Duodenal mucosa (tissue), 2 donors: ENCODE data around the gene ALMS1.

ENCODE experiments used
- H3K27ac ChIP-seq: one replicate; pipeline ENCODE4 v1.7.0; 2013; ENCODE audit warnings: low read depth, low read length
- H3K27me3 ChIP-seq, 2 donors: one replicate each; pipeline ENCODE4 v1.7.0; 2013; ENCODE audit warnings: low read length in 2 of 2, control low read depth in 1 of 2; ENCODE audit not compliant: insufficient read depth in 2 of 2, control insufficient read depth in 1 of 2
- H3K36me3 ChIP-seq, 2 donors: one replicate each; pipeline ENCODE4 v1.7.0; 2013; ENCODE audit warnings: low read length in 2 of 2, control low read depth in 1 of 2; ENCODE audit not compliant: insufficient read depth in 2 of 2, control insufficient read depth in 1 of 2
- H3K4me1 ChIP-seq, 2 donors: one replicate each; pipeline ENCODE4 v1.7.0; 2013; ENCODE audit warnings: low read length in 2 of 2, control low read depth in 1 of 2; ENCODE audit not compliant: insufficient read depth in 2 of 2, control insufficient read depth in 1 of 2
- H3K4me3 ChIP-seq, 2 donors: one replicate each; pipeline ENCODE4 v1.7.0; 2013; ENCODE audit warnings: low read length in 2 of 2, low read depth in 1 of 2
- H3K9ac ChIP-seq, 2 donors: one replicate each; pipeline ENCODE4 v1.7.0; 2013; ENCODE audit warnings: low read length in 2 of 2, low read depth in 1 of 2
- H3K9me3 ChIP-seq, 2 donors: one replicate each; pipeline ENCODE4 v1.7.0; 2013; ENCODE audit warnings: low read length in 2 of 2, control low read depth in 1 of 2; ENCODE audit not compliant: control insufficient read depth in 1 of 2

The ALMS1 gene

GRCh38 chr2:73386894-73387636, 1.4 kb downstream of the ALMS1 start:
- Histone ChIP-seq H3K9ac (peak overlapping the region; percentile 61 to 97), H3K4me3 (peak overlapping the region; percentile 81 to 94), H3K4me1 (peaks cover 4 to 20% of the 10 kb centered on the region in 2 donors), H3K27ac (no peak overlapping the region), H3K36me3 (no peaks in the 10 kb centered on the region), H3K27me3 (no peaks in the 10 kb centered on the region), H3K9me3 (no peaks in the 10 kb centered on the region)

- Histone ChIP-seq H3K36me3 (peaks cover 0 to 5% of the 10 kb centered on the region in 2 donors), H3K4me3 (no peak overlapping the region), H3K9me3 (peaks cover 14 to 30% of the 10 kb centered on the region in 2 donors), H3K4me1 (no peaks in the 10 kb centered on the region), H3K27me3 (no peaks in the 10 kb centered on the region), H3K9ac (no peak overlapping the region), H3K27ac (no peak overlapping the region)
These were observed 16.9 kb downstream of the ALMS1 start for GRCh38 chr2:73402386-73403103.

- H3K36me3 ChIP-seq = peaks cover 0 to 5% of the 10 kb centered on the region in 2 donors
- H3K4me3 ChIP-seq = no peak overlapping the region
- H3K9ac ChIP-seq = no peak overlapping the region
- H3K4me1 ChIP-seq = no peaks in the 10 kb centered on the region
- no peak overlapping the region for H3K27ac ChIP-seq
- peaks cover 14 to 29% of the 10 kb centered on the region in 2 donors for H3K9me3 ChIP-seq
- no peaks in the 10 kb centered on the region for H3K27me3 ChIP-seq
These were observed 17.6 kb downstream of the ALMS1 start for GRCh38 chr2:73403237-73403636.

- Histone ChIP-seq H3K4me3 (no peak overlapping the region), H3K9ac (no peak overlapping the region), H3K9me3 (peaks cover 9 to 18% of the 10 kb centered on the region in 2 donors), H3K27me3 (no peaks in the 10 kb centered on the region), H3K36me3 (peaks cover 0 to 2% of the 10 kb centered on the region in 2 donors), H3K4me1 (no peaks in the 10 kb centered on the region), H3K27ac (no peak overlapping the region)
These were observed 18.8 kb downstream of the ALMS1 start for GRCh38 chr2:73404409-73404808.

- Histone ChIP-seq H3K4me3 (no peak overlapping the region), H3K27ac (no peak overlapping the region), H3K9ac (no peak overlapping the region), H3K4me1 (no peaks in the 10 kb centered on the region), H3K9me3 (peaks cover 8 to 15% of the 10 kb centered on the region in 2 donors), H3K36me3 (no peaks in the 10 kb centered on the region), H3K27me3 (no peaks in the 10 kb centered on the region)
These were observed 21.4 kb downstream of the ALMS1 start for GRCh38 chr2:73406996-73407395.

- H3K27ac ChIP-seq = no peak overlapping the region
- H3K9me3 ChIP-seq = peaks cover 8 to 11% of the 10 kb centered on the region in 2 donors
- no peak overlapping the region for H3K9ac ChIP-seq
- no peaks in the 10 kb centered on the region for H3K36me3 ChIP-seq
- H3K4me3 ChIP-seq = no peak overlapping the region
- no peaks in the 10 kb centered on the region for H3K27me3 ChIP-seq
- H3K4me1 ChIP-seq = no peaks in the 10 kb centered on the region
These were observed 22.6 kb downstream of the ALMS1 start for GRCh38 chr2:73408198-73408597.

- Histone ChIP-seq H3K9me3 (no peaks in the 10 kb centered on the region), H3K27me3 (no peaks in the 10 kb centered on the region), H3K9ac (no peak overlapping the region), H3K4me3 (no peak overlapping the region), H3K36me3 (no peaks in the 10 kb centered on the region), H3K27ac (no peak overlapping the region), H3K4me1 (no peaks in the 10 kb centered on the region)
These were observed 29.1 kb downstream of the ALMS1 start for GRCh38 chr2:73414696-73415095.

- Histone ChIP-seq H3K4me3 (no peak overlapping the region), H3K9me3 (no peaks in the 10 kb centered on the region), H3K27me3 (no peaks in the 10 kb centered on the region), H3K9ac (no peak overlapping the region), H3K36me3 (no peaks in the 10 kb centered on the region), H3K4me1 (no peaks in the 10 kb centered on the region), H3K27ac (no peak overlapping the region)
These were observed 30.3 kb downstream of the ALMS1 start for GRCh38 chr2:73415906-73416305.

- no peaks in the 10 kb centered on the region for H3K27me3 ChIP-seq
- no peaks in the 10 kb centered on the region for H3K36me3 ChIP-seq
- no peaks in the 10 kb centered on the region for H3K9me3 ChIP-seq
- H3K27ac ChIP-seq = no peak overlapping the region
- no peak overlapping the region for H3K4me3 ChIP-seq
- no peak overlapping the region for H3K9ac ChIP-seq
- no peaks in the 10 kb centered on the region for H3K4me1 ChIP-seq
These were observed 32.7 kb downstream of the ALMS1 start for GRCh38 chr2:73418343-73418742.

- Histone ChIP-seq H3K27me3 (no peaks in the 10 kb centered on the region), H3K9ac (no peak overlapping the region), H3K27ac (no peak overlapping the region), H3K36me3 (peaks cover 0 to 15% of the 10 kb centered on the region in 2 donors), H3K4me1 (no peaks in the 10 kb centered on the region), H3K4me3 (no peak overlapping the region), H3K9me3 (no peaks in the 10 kb centered on the region)
These were observed 38.3 kb downstream of the ALMS1 start for GRCh38 chr2:73423913-73424312.
